ENCODE measurements around the gene BHLHE40.
"Not testable (repeated sequence)": the region's sequence is repeated elsewhere in the genome, so short reads cannot be mapped to it uniquely, and the experiment has no call there.

BHLHE40 gene

GRCh38 chr3:4959180-4959579 lies 20.1 kb upstream of the BHLHE40 start:
- no peak for DNase-seq

- not testable (repeated sequence) for DNase-seq
These were observed 17.4 kb upstream of the BHLHE40 start for GRCh38 chr3:4961865-4962264.

DNA sequence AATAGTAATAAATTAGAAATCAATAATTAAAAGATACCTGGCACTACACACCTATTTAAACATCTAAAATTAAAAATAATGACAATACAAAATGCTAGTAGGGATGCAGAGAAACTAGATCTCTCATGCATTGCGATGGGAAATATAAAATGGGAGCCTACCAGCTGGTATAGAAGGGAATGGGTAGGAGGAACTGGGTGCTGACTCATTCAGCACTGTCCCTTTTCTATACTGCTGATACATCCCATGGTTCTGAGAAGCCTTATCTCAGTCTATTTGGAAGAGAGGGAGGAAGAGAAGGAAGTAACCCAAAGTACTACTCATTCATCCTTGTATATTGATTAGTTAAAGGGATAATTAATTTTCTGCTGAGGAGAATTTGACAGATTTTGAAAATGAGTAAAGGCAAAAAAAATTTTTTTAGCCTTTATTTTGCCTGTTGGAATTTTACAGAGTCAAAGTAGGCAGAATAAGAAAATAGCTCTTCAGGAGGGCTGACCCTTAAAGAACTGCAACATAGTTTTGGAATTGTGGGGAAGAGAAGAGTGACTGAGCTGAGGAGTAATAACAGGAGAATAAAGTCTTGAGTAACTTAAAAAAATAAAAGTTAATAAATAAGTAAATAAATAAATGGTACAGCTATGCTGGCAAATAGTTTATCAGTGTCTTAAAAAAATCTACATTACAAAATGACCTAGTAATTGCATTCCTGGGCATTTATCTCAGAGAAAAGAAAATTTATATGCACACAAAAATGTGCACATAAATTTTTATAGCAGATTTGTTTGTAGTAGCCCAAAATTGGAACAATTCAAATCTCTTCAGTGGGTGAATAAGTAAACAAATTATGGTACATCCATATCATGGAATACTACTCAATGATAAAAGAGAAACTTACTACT lies 15.3 kb upstream of the BHLHE40 start:
- DNase-seq, result no peak

GRCh38 chr3:4966006-4966405 lies 13.2 kb upstream of the BHLHE40 start:
- not testable (repeated sequence) for DNase-seq

- not testable (repeated sequence) for DNase-seq
These were observed 11.6 kb upstream of the BHLHE40 start for GRCh38 chr3:4967683-4968082.

- not testable (repeated sequence) for DNase-seq
These were observed 7.8 kb upstream of the BHLHE40 start for GRCh38 chr3:4971437-4971836.

GRCh38 chr3:4971838-4972237 lies 7.4 kb upstream of the BHLHE40 start:
- no peak for DNase-seq

DNA sequence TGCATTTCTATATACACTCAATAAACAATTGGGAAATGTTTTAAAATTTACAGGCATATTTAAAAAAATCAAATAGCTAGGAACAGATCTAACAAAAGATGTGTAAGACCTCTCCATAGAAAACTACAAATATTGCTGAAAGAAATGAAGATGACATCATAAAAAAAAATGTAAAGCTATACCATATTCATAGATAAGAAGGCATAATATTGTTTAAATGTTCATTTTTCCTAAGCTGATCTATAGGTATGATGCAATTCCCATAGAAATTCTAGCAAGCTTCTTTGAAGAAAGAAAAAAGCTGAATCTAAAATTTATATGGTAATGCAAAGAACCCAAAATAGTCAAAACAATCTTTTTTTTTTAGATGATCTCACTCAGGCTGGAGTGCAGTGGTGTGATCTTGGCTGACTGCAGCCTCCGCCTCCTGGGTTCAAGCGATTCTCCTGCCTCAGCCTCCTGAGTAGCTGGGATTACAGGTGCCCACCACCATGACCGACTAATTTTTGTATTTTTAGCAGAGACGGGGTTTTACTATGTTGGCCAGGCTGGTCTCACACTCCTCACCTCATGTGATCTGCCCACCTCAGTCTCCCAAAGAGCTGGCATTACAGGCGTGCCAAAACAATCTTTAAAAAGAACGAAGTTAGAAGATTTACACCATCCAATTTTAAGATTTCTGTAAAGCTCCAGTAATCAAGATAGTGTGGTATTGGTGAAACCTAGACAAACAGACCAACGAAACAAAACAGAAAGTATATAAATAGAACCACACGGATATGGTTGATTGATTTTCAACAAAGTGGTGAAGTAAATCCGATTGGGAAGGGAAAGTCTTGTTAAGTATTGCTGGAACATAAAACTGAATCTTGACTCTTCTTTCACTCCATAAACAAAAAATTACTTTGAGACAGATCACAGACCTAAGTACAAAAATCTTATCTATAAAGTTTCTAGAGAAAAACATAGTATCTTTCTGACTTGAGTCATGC lies 6.3 kb upstream of the BHLHE40 start:
- no peak for DNase-seq

- no peak for DNase-seq
These were observed 5.1 kb upstream of the BHLHE40 start for GRCh38 chr3:4974154-4974553.

DNA sequence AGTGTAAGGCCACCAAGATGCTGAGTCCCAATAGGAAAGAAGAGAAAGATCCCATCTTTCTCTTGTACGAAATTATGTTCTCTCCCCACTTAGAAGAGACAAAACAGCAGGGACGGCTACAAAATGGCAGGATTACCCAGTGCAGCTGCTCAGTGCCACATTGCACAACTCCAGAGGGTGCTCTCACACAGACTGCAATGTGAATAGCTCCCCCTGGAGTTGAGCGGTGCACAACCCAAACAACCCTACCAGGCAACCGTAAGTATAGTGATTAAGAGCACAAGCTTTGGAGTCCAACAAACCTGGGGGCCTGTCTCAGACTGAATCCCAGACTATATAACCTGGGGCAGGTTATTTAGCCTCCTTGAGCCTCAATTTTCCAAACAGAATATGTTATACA lies 3.1 kb upstream of the BHLHE40 start:
- DNase-seq, result no peak

DNA sequence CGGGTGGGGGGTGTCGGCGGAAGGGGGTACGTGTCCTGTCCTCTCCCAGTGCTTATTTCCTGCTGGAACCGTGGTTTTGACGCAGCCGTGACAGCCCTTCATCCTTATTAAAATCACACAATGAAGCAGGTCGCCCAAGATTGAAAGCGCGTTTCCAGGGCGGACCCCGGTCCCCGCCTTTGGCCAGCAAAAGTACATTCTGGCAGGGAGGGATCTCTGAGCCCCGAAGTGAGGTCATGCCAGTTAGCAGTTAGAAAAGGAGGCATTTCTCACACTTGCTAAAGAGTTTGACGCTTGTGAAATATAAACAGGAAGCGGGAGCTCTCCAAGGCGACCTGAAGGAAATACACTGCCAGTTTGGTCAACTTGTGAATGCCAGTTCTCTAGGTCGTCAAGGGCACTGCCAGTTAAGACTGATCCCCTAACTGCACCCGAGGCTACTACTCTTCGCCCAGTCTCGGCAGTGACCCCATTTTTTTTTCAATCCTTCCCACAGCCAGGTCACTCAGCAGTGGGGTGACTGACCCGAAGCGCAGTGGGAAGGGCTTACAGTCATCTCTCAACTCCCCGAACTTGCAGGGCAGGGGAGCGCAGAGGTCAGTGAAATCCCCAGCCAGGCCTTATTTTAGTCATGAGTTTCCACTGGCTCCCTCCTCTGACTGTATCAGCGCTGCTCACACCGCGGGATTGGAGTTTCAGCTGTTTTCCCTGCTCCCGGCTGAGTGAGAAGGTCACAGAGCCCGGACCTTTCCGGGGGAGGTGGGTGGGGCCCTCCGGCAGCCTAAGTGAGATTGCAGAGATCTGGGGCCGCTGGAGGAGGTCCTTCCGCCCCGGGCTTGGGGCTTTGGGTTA lies 2.0 kb upstream of the BHLHE40 start:
- DNase-seq, result no peak

DNA sequence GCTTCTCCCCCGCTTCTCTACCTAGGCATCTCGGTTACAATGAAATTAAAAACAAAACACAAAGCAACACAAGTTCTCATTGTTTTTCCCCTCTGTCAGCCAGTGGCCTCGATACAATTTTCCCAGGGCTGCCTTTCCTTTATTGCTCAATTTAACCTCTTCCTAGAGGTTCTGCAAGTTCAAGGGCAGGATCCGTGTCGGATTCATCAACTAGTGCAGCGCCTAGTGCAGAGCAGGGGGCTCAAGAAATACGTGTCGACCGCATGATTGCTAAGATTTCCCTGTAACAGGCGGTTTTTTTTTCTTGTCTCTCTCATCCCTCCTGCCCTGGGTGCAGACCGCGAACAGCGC lies 1.4 kb upstream of the BHLHE40 start:
- no peak for DNase-seq

DNA sequence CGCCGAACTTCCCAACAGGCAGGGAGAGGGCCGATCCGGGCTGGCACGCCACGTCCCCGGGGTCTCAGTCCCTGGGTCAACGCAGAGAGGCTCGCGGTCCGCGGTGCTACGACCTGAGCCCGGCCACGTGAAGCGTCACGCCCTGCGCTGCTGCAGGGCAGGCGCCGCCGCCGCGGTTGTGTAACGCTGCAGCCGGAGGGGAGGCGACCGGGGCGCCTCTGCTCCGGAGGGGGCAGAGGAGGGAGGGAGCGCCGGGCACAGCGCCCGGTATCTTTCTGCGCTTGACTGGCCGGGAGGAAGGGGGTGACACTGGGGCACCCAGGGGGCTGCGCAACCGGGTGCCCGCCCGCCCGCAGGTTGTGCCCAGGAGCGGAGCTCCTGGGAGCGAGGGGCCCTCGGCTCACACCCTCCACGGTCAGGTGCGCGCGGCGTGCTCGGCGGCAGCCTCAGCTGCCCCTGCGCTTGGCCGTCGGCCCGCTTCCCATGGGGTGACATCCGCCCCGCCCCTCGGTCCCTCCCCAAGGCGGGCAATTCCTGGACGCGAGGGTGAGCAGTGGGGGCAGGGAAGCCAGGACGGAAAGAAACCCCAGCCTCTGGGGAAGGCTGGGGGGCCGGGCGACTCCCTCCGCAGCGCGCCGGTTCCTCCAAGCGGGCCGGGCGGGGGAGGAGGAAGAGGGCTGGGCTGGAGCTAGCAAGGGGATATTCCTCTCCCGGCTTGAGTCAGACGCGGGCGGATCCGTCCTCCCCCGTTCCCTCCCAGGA lies 852 bp upstream of the BHLHE40 start:
- peak; percentile 98 for DNase-seq

- no peak for DNase-seq
These were observed 240 bp upstream of the BHLHE40 start for GRCh38 chr3:4978966-4979427.

GRCh38 chr3:4980229-4981203 lies 1.3 kb downstream of the BHLHE40 start:
- peak; percentile 84 for DNase-seq

DNA sequence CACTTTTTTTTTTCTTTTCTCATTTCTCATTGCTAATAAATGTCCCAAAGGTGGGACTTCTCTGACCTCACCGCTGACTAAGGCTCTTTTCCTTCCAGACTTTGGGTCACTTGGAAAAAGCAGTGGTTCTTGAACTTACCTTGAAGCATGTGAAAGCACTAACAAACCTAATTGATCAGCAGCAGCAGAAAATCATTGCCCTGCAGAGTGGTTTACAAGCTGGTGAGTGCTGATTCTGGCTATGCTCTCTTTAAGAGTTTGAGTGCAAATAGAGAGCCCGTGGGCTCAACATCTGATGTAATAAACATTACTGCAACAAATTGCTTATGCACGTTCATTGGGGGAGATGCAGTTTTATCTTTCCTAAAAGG lies 2.0 kb downstream of the BHLHE40 start:
- DNase-seq, result no peak

DNA sequence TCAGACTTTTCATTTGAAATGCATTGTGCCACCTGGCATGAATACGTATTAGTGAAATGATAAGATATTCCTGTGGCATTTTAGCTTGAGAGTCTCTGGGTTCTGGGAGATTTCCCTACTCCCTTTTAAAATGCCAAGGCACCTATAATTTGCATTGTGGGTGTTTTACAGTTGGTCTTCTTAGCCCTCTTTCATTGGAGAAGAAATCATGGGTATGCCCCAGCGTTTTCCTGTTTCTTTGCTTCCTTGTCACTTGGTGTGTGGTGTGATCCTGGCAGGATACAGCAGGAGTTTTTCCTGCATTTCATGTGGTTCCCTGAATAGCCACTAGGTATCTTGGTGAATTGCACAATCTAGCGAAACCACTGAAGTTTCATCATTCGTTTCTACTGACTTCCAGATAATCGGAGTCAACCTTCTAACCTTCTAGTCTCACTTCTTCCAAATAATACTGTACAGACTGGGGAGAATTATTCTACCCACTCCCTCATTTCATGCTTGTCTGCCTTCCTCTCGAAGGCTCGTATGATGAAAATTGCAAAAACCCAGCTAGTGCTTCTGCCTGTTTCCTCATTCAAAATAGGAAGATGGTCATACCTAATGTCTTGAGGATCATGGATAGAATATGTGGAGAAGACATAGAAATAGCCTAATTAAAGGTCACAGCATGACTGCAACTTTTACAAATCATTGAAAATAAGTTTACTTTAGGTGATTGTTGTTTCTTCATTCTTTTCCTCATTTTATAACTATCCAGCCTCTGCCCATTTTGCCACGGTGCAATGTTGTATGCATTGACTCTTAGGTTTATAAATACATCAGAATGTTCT lies 2.6 kb downstream of the BHLHE40 start:
- no peak for DNase-seq

DNA sequence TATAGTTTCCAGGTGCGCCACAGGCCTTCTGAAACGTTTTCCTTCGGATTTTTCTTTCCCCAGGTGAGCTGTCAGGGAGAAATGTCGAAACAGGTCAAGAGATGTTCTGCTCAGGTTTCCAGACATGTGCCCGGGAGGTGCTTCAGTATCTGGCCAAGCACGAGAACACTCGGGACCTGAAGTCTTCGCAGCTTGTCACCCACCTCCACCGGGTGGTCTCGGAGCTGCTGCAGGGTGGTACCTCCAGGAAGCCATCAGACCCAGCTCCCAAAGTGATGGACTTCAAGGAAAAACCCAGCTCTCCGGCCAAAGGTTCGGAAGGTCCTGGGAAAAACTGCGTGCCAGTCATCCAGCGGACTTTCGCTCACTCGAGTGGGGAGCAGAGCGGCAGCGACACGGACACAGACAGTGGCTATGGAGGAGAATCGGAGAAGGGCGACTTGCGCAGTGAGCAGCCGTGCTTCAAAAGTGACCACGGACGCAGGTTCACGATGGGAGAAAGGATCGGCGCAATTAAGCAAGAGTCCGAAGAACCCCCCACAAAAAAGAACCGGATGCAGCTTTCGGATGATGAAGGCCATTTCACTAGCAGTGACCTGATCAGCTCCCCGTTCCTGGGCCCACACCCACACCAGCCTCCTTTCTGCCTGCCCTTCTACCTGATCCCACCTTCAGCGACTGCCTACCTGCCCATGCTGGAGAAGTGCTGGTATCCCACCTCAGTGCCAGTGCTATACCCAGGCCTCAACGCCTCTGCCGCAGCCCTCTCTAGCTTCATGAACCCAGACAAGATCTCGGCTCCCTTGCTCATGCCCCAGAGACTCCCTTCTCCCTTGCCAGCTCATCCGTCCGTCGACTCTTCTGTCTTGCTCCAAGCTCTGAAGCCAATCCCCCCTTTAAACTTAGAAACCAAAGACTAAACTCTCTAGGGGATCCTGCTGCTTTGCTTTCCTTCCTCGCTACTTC lies 3.8 kb downstream of the BHLHE40 start:
- no peak for DNase-seq

Data from right kidney (tissue), 1 donor.